K562 (cell line): ENCODE measurements around the gene PEX11B. TPM values are rescaled to one million over a fixed set of nuclear protein-coding genes. Genes with fewer than 3 reads are reported as not detected.

Source experiments
- CXXC5 ChIP-seq: fragments of 250-450 bp; sonication (Bioruptor Pico); IDR thresholded peaks from 2 replicates; pipeline ENCODE4 v1.8.0; 2022; ENCODE audit warnings: inconsistent platforms, mild to moderate bottlenecking, moderate library complexity
- GABPB2 ChIP-seq: fragments of 250-450 bp; sonication (Bioruptor Pico); conservative IDR thresholded peaks from 2 replicates; pipeline ENCODE4 v1.5.1; 2021; ENCODE audit warnings: mild to moderate bottlenecking
- KLF6 ChIP-seq: fragments of 250-450 bp; sonication (Bioruptor Pico); IDR thresholded peaks from 2 replicates; pipeline ENCODE4 v1.4.0; 2020; ENCODE audit warnings: mild to moderate bottlenecking, moderate library complexity, borderline replicate concordance
- MAZ ChIP-seq, 2 experiments: fragments of 450-650 bp in 1 of 2; sonication (generic) in 1 of 2; formaldehyde crosslinking; IDR thresholded peaks in 1 of 2; conservative IDR thresholded peaks in 1 of 2; 2 replicates each; pipeline versions ENCODE4 v1.4.0 to v1.5.0; 2020; ENCODE audit warnings: mild to moderate bottlenecking in 1 of 2, missing genetic modification reagents in 1 of 2
- ZFP36 ChIP-seq: fragments of 150-350 bp; IDR thresholded peaks from 2 replicates; pipeline ENCODE4 v1.6.1; 2018; ENCODE audit warnings: low read length, low read depth; ENCODE audit not compliant: partially characterized antibody
- ZNF175 ChIP-seq: fragments of 200-800 bp; sonication (Bioruptor generic); IDR thresholded peaks from 2 replicates; pipeline ENCODE4 v1.6.1; 2016; ENCODE audit warnings: low read depth, mild to moderate bottlenecking, missing genetic modification characterization, missing compliant biosample characterization
- ZNF507 ChIP-seq: conservative IDR thresholded peaks from 2 replicates; pipeline ENCODE4 v1.6.1; 2017; ENCODE audit warnings: missing genetic modification characterization, missing compliant biosample characterization
- polyA plus RNA-seq, 8 experiments: library from polyadenylated mRNA; depleted of rRNA in 4 of 8; stranded (reverse) in 5 of 8; unstranded in 3 of 8; fragments of >200 nt; fragmentation: Nextera tagmentation in 2 of 8; fragmentation: Illumina TruSeq in 1 of 8; extraction: Ambion mirVana in 2 of 8; extraction: Trizol in 1 of 8; gene quantifications; 2 replicates each; pipeline versions ENCODE4 v1.2.1 to v1.2.3, GENCODE V29; 2011 to 2014; ENCODE audit warnings: inconsistent platforms in 1 of 8, missing spikeins in 1 of 8
- total RNA-seq, 7 experiments: library from RNA; depleted of rRNA in 6 of 7; stranded (reverse); fragments of >200 nt in 6 of 7; fragmentation: Illumina TruSeq in 2 of 7; extraction: Trizol in 2 of 7; gene quantifications; 2 replicates each; pipeline versions ENCODE4 v1.2.1 to v1.2.3, GENCODE V29; 2011 to 2021; ENCODE audit warnings: low replicate concordance in 1 of 7
- TF ChIP-seq, protein P1 (sequence below): sonication (generic); formaldehyde crosslinking; IDR thresholded peaks from 2 replicates; pipeline ENCODE4 v1.8.0; 2022; ENCODE audit warnings: mild to moderate bottlenecking, missing genetic modification reagents
- TF ChIP-seq, protein P2 (sequence below): fragments of 250-450 bp; sonication (Bioruptor Pico); IDR thresholded peaks from 2 replicates; pipeline ENCODE4 v1.5.0; 2021; ENCODE audit warnings: mild to moderate bottlenecking, moderate library complexity
- TF ChIP-seq, protein P3 (sequence below): sonication (generic); formaldehyde crosslinking; IDR thresholded peaks from 2 replicates; pipeline ENCODE4 v1.8.0; 2023; ENCODE audit warnings: missing genetic modification reagents, mild to moderate bottlenecking, borderline replicate concordance

PEX11B gene
- total and polyA plus RNA-seq, 9 of the 15 experiments (the other 6 are each of a cell fraction or from before 2014, with no cell fraction given) = 13.2 to 60.0 (median 21.7) TPM

DNA sequence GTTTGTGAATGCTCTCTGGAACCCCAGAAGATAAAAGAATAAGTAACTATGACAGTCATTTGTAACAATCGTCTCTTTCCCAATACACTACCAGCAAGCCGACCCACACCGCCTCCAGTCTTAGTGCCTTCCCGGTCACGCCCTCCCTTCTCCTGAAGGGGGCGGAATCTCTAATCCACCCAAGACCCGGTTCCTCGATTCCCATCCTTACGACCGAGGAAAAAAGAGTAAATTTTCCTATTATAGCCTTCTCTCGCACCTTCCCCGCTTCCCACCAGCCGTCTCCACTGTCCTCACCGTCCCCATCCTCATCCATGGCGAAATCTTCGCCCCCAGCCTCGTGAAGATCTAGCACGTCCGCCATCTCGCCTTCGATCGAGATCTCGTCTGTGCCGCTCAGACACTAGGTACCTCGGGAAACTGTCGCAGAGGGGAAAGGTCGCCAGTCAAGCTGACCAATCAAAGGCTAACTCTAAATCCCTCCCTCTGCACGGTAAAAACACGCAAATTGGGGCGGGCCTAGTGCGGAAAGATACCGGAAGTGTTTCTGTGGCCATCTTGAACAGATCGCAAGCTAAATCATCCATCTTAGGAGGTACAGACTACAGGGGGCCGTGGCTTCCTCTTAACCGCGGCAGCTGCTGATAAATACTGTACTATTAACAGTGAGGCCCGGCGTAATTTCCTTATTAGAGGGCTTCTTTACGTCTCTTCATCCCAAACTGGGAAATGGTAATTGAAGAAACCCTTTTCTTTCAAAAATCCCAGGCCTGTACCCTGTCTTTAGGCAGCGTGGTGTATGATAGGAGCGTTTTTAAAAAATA is 8.8 kb upstream of the PEX11B start, which contains the start of gene RBM8A (continued):
- TF ChIP-seq, protein P1, sequence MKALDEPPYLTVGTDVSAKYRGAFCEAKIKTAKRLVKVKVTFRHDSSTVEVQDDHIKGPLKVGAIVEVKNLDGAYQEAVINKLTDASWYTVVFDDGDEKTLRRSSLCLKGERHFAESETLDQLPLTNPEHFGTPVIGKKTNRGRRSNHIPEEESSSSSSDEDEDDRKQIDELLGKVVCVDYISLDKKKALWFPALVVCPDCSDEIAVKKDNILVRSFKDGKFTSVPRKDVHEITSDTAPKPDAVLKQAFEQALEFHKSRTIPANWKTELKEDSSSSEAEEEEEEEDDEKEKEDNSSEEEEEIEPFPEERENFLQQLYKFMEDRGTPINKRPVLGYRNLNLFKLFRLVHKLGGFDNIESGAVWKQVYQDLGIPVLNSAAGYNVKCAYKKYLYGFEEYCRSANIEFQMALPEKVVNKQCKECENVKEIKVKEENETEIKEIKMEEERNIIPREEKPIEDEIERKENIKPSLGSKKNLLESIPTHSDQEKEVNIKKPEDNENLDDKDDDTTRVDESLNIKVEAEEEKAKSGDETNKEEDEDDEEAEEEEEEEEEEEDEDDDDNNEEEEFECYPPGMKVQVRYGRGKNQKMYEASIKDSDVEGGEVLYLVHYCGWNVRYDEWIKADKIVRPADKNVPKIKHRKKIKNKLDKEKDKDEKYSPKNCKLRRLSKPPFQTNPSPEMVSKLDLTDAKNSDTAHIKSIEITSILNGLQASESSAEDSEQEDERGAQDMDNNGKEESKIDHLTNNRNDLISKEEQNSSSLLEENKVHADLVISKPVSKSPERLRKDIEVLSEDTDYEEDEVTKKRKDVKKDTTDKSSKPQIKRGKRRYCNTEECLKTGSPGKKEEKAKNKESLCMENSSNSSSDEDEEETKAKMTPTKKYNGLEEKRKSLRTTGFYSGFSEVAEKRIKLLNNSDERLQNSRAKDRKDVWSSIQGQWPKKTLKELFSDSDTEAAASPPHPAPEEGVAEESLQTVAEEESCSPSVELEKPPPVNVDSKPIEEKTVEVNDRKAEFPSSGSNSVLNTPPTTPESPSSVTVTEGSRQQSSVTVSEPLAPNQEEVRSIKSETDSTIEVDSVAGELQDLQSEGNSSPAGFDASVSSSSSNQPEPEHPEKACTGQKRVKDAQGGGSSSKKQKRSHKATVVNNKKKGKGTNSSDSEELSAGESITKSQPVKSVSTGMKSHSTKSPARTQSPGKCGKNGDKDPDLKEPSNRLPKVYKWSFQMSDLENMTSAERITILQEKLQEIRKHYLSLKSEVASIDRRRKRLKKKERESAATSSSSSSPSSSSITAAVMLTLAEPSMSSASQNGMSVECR (CRISPR knock-in tag) = peak; percentile 69; the same call in 1 of the 2 replicates
- TF ChIP-seq ZNF507 (tag) (no peak), GABPB2 (no peak), ZNF175 (CRISPR knock-in tag) (peak; percentile 69; the same call in 1 of the 2 replicates), KLF6 (CRISPR knock-in tag) (no peak; the same call in 1 of the 2 replicates), ZFP36 (no peak), MAZ (CRISPR knock-in tag; conservative IDR thresholded peaks at IDR 0.05 in 1 of 2, IDR thresholded peaks at IDR 0.05 in 1 of 2) (peak; percentile 50 to 77), CXXC5 (CRISPR knock-in tag) (peak; percentile 86)
- TF ChIP-seq, protein P2, sequence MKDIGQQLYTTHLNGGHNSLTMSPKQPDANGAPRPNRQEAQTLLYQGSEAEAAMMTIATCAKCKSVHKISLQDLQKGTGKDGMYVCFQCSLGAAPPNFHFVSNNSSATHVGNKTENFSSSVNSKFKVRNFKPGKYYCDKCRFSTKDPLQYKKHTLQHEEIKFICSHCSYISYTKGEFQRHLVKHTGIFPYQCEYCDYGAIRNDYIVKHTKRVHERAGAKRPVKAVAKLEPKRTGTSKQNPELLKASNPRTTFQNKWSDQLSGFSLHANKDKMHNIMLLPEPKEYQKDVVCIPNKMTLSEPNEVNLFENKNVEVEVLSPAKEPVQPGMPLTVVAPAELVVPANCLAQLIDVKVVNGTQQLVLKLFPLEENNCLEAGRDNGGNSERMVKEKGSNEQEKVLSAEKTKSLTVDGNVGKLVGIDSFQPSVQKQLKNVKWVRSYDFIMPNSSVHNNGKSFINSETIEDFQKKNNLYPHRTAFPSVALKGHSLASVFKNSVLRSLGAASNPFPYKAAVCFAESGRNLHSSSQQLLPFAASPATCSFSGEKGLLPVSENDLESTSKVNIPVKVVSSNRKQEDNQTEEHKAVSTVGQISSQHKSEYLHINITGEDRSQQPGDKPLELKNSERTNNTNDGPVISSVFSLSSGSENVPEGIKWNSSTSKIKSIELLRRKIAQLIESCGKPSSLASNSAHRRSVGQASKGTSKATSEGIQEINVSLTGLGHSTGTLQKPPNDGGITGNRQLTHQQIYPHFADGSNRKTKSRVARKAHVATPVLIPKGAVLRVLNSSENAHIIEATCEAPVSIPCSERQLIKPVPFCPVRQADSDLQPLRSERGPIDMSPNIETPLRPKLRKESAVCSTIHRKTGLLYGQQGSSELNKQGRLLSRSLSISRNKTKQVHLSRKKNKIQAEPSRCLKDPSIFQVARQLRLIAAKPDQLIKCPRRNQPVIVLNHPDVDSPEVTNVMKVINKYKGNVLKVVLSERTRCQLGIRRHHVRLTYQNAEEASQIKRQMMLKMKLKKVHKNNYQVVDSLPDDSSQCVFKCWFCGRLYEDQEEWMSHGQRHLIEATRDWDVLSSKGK = no peak
- TF ChIP-seq, protein P3, sequence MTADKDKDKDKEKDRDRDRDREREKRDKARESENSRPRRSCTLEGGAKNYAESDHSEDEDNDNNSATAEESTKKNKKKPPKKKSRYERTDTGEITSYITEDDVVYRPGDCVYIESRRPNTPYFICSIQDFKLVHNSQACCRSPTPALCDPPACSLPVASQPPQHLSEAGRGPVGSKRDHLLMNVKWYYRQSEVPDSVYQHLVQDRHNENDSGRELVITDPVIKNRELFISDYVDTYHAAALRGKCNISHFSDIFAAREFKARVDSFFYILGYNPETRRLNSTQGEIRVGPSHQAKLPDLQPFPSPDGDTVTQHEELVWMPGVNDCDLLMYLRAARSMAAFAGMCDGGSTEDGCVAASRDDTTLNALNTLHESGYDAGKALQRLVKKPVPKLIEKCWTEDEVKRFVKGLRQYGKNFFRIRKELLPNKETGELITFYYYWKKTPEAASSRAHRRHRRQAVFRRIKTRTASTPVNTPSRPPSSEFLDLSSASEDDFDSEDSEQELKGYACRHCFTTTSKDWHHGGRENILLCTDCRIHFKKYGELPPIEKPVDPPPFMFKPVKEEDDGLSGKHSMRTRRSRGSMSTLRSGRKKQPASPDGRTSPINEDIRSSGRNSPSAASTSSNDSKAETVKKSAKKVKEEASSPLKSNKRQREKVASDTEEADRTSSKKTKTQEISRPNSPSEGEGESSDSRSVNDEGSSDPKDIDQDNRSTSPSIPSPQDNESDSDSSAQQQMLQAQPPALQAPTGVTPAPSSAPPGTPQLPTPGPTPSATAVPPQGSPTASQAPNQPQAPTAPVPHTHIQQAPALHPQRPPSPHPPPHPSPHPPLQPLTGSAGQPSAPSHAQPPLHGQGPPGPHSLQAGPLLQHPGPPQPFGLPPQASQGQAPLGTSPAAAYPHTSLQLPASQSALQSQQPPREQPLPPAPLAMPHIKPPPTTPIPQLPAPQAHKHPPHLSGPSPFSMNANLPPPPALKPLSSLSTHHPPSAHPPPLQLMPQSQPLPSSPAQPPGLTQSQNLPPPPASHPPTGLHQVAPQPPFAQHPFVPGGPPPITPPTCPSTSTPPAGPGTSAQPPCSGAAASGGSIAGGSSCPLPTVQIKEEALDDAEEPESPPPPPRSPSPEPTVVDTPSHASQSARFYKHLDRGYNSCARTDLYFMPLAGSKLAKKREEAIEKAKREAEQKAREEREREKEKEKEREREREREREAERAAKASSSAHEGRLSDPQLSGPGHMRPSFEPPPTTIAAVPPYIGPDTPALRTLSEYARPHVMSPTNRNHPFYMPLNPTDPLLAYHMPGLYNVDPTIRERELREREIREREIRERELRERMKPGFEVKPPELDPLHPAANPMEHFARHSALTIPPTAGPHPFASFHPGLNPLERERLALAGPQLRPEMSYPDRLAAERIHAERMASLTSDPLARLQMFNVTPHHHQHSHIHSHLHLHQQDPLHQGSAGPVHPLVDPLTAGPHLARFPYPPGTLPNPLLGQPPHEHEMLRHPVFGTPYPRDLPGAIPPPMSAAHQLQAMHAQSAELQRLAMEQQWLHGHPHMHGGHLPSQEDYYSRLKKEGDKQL (CRISPR knock-in tag) = no peak
